HepG2 (cell line): Measurements from ENCODE around the gene SYNGR2. TPM values are rescaled to one million over a fixed set of nuclear protein-coding genes. Genes with fewer than 3 reads are reported as not detected.

Source experiments
- ATAC-seq: fragments of 200-7000 bp; cut with Tn5 transposase; 3 replicates; pipeline ENCODE4 v1.9.1; 2020; ENCODE audit warnings: mild to moderate bottlenecking, moderate library complexity
- BruUV-seq: library from RNA; stranded (reverse); fragments of 400-500 nt; replicated peaks from 2 replicates; lab custom pipeline; 2021; lab: Mats Ljungman, UMichigan
- CTCF ChIA-PET: fragments of 300-600 bp; formaldehyde crosslinking; extraction: SDS; loops from one replicate; lab custom pipeline; 2021; ENCODE audit warnings: low total read pairs, inconsistent platforms, low intra/inter-chr PET ratio; lab: Yijun Ruan, JAX
- POLR2A ChIA-PET: fragments of 350-600 bp; sonication (Branson Sonifier 250); formaldehyde crosslinking; loops from one replicate; lab custom pipeline; 2020; ENCODE audit warnings: antibody characterized with exemption, inconsistent platforms; lab: Yijun Ruan, JAX
- DNase-seq: peaks from one replicate; pipeline ENCODE4 v3.0.0-alpha.2; 2015; ENCODE audit warnings: low spot score
- FAIRE-seq: peaks from 3 replicates; lab custom pipeline; 2011; peaks lifted over from hg19 to GRCh38; lab: Jason Lieb, UNC
- H2AFZ ChIP-seq: one replicate; pipeline ENCODE4 v1.6.1; 2011; ENCODE audit warnings: low read length, inconsistent platforms
- H3K27ac ChIP-seq: fragments of 300-600 bp; 3 replicates; pipeline ENCODE4 v1.8.0; 2011; ENCODE audit warnings: mixed run types, mild to moderate bottlenecking, mixed read lengths, low read length, inconsistent platforms; ENCODE audit not compliant: insufficient read depth; ENCODE audit errors: extremely low read length
- H3K27me3 ChIP-seq, 2 experiments: fragments of 200-600 bp in 1 of 2; 2 replicates in 1 of 2; 3 replicates in 1 of 2; pipeline versions ENCODE4 v1.6.0 to v1.8.0; 2011; ENCODE audit warnings: low read length in 2 of 2, mild to moderate bottlenecking in 2 of 2, moderate library complexity in 2 of 2, inconsistent platforms in 1 of 2; ENCODE audit not compliant: insufficient read depth in 2 of 2, control insufficient read depth in 1 of 2
- H3K36me3 ChIP-seq, 2 experiments: fragments of 200-600 bp in 1 of 2; replicated peaks in 1 of 2; 2 replicates in 1 of 2; 3 replicates in 1 of 2; pipeline versions ENCODE4 v1.5.1 to v1.8.0; 2011; ENCODE audit warnings: low read length in 2 of 2, inconsistent platforms in 1 of 2; ENCODE audit not compliant: insufficient read depth in 2 of 2, control insufficient read depth in 1 of 2
- H3K4me1 ChIP-seq: 2 replicates; pipeline ENCODE4 v1.5.1; 2012; ENCODE audit warnings: low read length, inconsistent platforms; ENCODE audit not compliant: insufficient read depth
- H3K4me2 ChIP-seq: 2 replicates; pipeline ENCODE4 v1.6.0; 2011; ENCODE audit warnings: low read depth, low read length, inconsistent platforms
- H3K4me3 ChIP-seq, 3 experiments: fragments of 200-600 bp in 1 of 3; sonication (generic), shearing (Covaris generic) in 1 of 3; replicated peaks in 1 of 3; 2 replicates each; pipeline ENCODE4 v1.5.1; 2011 to 2016; ENCODE audit warnings: low read length in 3 of 3, inconsistent platforms in 2 of 3, low read depth in 2 of 3, mild to moderate bottlenecking in 2 of 3, control low read depth in 1 of 3, mixed read lengths in 1 of 3; ENCODE audit not compliant: insufficient read depth in 1 of 3
- H3K79me2 ChIP-seq: one replicate; pipeline ENCODE4 v1.6.1; 2011; ENCODE audit warnings: low read length, inconsistent platforms; ENCODE audit not compliant: insufficient read depth
- H3K9ac ChIP-seq: 2 replicates; pipeline ENCODE4 v1.6.0; 2011; ENCODE audit warnings: mild to moderate bottlenecking, low read depth, low read length, inconsistent platforms; ENCODE audit not compliant: insufficient read depth
- H3K9me3 ChIP-seq: 2 replicates; pipeline ENCODE4 v1.5.1; 2012; ENCODE audit warnings: mild to moderate bottlenecking, low read length
- H4K20me1 ChIP-seq: 2 replicates; pipeline ENCODE4 v1.6.0; 2011; ENCODE audit warnings: inconsistent platforms, mild to moderate bottlenecking, low read length, moderate library complexity; ENCODE audit not compliant: insufficient read depth
- CBX1 ChIP-seq: IDR thresholded peaks from one replicate; pipeline ENCODE4 v1.6.1; 2016; ENCODE audit warnings: antibody characterized with exemption, low read depth
- CENPX ChIP-seq: sonication (generic); formaldehyde crosslinking; IDR thresholded peaks from 2 replicates; pipeline ENCODE4 v1.9.0; 2021; ENCODE audit warnings: mild to moderate bottlenecking, missing genetic modification reagents, moderate library complexity
- ELF4 ChIP-seq: sonication (generic); formaldehyde crosslinking; IDR thresholded peaks from 2 replicates; pipeline ENCODE4 v1.5.0; 2020; ENCODE audit warnings: missing genetic modification reagents, mild to moderate bottlenecking, moderate library complexity, borderline replicate concordance
- HCFC1 ChIP-seq: fragments of 150-350 bp; IDR thresholded peaks from 2 replicates; pipeline ENCODE4 v1.6.1; 2014; ENCODE audit warnings: low read depth, low read length
- ISL2 ChIP-seq: sonication (generic); formaldehyde crosslinking; IDR thresholded peaks from 2 replicates; pipeline ENCODE4 v1.5.0; 2020; ENCODE audit warnings: missing genetic modification reagents
- MAFG ChIP-seq: sonication (generic); formaldehyde crosslinking; IDR thresholded peaks from 2 replicates; pipeline ENCODE4 v1.5.1; 2020; ENCODE audit warnings: mild to moderate bottlenecking, missing genetic modification reagents
- NR2F1 ChIP-seq, 2 experiments: fragments of 450-650 bp in 1 of 2; formaldehyde crosslinking in 1 of 2; IDR thresholded peaks; 2 replicates each; pipeline versions ENCODE4 v1.5.0 to v1.6.1; 2016 to 2020; ENCODE audit warnings: mild to moderate bottlenecking in 1 of 2, missing compliant biosample characterization in 1 of 2, missing genetic modification reagents in 1 of 2, moderate library complexity in 1 of 2
- PHF21A ChIP-seq: sonication (generic); formaldehyde crosslinking; IDR thresholded peaks from 2 replicates; pipeline ENCODE4 v1.5.0; 2020; ENCODE audit warnings: mild to moderate bottlenecking, missing genetic modification reagents
- RNF2 ChIP-seq: fragments of 450-650 bp; conservative IDR thresholded peaks from 2 replicates; pipeline ENCODE4 v1.6.1; 2016; ENCODE audit warnings: low read depth
- SRSF4 ChIP-seq: fragments of 200-400 bp; formaldehyde crosslinking; IDR thresholded peaks from one replicate; pipeline ENCODE4 v1.6.1; 2018; ENCODE audit warnings: mild to moderate bottlenecking, low read depth, low read length, moderate library complexity; ENCODE audit not compliant: poor library complexity, severe bottlenecking
- TBP ChIP-seq: sonication (generic); formaldehyde crosslinking; IDR thresholded peaks from 2 replicates; pipeline ENCODE4 v1.5.0; 2020; ENCODE audit warnings: missing genetic modification reagents
- U2AF1 ChIP-seq: fragments of 200-400 bp; formaldehyde crosslinking; optimal IDR thresholded peaks from 2 replicates; pipeline ENCODE3; 2017; ENCODE audit warnings: mild to moderate bottlenecking, low read depth, low read length
- YY1 ChIP-seq: IDR thresholded peaks from 2 replicates; pipeline ENCODE4 v1.6.1; 2011; ENCODE audit warnings: low read length, low read depth, moderate library complexity, mild to moderate bottlenecking; ENCODE audit not compliant: insufficient read depth, insufficient replicate concordance
- ZMYM4 ChIP-seq: sonication (generic); formaldehyde crosslinking; IDR thresholded peaks from 2 replicates; pipeline ENCODE4 v1.8.1; 2023; ENCODE audit warnings: mild to moderate bottlenecking, missing genetic modification reagents
- ZNF337 ChIP-seq: sonication (generic); formaldehyde crosslinking; IDR thresholded peaks from 2 replicates; pipeline ENCODE4 v1.5.1; 2020; ENCODE audit warnings: missing genetic modification reagents, low read depth, mild to moderate bottlenecking, borderline replicate concordance
- ZNF383 ChIP-seq: sonication (generic); formaldehyde crosslinking; IDR thresholded peaks from 2 replicates; pipeline ENCODE4 v1.4.0; 2020; ENCODE audit warnings: missing genetic modification reagents, mild to moderate bottlenecking, borderline replicate concordance
- ZNF501 ChIP-seq: sonication (generic); formaldehyde crosslinking; IDR thresholded peaks from 2 replicates; pipeline ENCODE4 v1.5.1; 2020; ENCODE audit warnings: mild to moderate bottlenecking, moderate library complexity, missing genetic modification reagents
- WGBS: methylation state at CpG from one replicate; pipeline ENCODE4 v1.1.6; 2017; ENCODE audit warnings: low lambda C conversion rate; 5-methylcytosine and 5-hydroxymethylcytosine counted together
- in situ Hi-C: cut with HindIII; loops from 2 replicates; pipeline ENCODE4 v1.10.0; 2017; ENCODE audit warnings: low pct_unique_long_range_greater_than_20kb; ENCODE audit not compliant: extremely low pct_ligation_motif_present
- intact Hi-C: fragments of 100-400 bp; cut with micrococcal nuclease; formaldehyde crosslinking; loops from one replicate; pipeline ENCODE4 v1.10.0; 2022; ENCODE audit not compliant: unreplicated experiment
- polyA plus RNA-seq, 8 experiments: library from polyadenylated mRNA; depleted of rRNA in 3 of 8; stranded (reverse) in 7 of 8; unstranded in 1 of 8; fragments of >200 nt; fragmentation: Illumina TruSeq in 4 of 8; extraction: Trizol in 4 of 8; gene quantifications; 2 replicates each; pipeline versions ENCODE4 v1.2.1 to v1.2.3, GENCODE V29; 2011 to 2016; ENCODE audit warnings: low read depth in 4 of 8, missing spikeins in 1 of 8, mixed read lengths in 1 of 8; ENCODE audit not compliant: insufficient read depth in 1 of 8
- total RNA-seq, 5 experiments: library from RNA; depleted of rRNA; stranded (reverse); fragments of >200 nt; fragmentation: Illumina TruSeq; extraction: Trizol; gene quantifications; 2 replicates each; pipeline ENCODE4 v1.2.3, GENCODE V29; 2016; ENCODE audit warnings: low read depth in 1 of 5
- TF ChIP-seq, protein P1 (sequence below): IDR thresholded peaks from 2 replicates; pipeline ENCODE4 v1.6.1; 2018; ENCODE audit warnings: missing genetic modification reagents
- TF ChIP-seq, protein P2 (sequence below): sonication (generic); formaldehyde crosslinking; IDR thresholded peaks from 2 replicates; pipeline ENCODE4 v1.4.0; 2020; ENCODE audit warnings: missing genetic modification reagents

The SYNGR2 gene
- total and polyA plus RNA-seq, 2 of the 13 experiments (the other 11 are each of a cell fraction or from before 2014, with no cell fraction given): 46.7 to 170 TPM

DNA sequence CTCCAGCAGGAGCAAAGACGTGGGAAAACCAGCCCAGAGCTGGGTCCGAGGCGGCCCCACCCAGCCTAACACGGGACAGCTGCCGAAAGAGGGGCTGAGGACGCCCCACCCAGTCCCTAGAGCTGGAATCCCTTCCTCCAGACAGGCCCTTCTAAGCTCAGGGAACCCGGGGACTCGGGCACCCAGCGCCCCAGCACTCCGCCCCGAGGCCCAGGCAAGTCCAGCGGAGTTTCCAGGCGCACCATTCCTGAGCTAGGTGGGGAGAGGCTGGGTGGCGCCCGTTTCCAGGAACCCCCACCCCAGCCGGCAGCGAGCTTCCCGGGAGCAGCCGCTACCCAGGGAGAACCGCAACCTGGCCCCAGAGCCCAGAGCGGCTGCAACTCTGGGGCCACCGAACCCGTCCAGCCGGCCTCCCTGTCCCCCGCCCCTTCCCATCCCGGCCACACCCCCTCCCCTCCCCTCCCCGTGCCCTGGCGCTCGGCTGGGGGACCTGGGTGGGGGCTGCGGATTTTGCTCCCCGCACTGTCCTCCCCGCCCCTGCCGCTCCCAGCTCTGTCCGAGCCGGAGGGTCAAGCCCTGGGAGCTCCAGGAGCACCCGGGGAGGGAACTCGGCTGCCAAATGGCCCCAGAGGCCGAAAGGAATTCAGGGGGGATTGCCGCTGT, 40.4 kb upstream of the SYNGR2 start (continued):
- TF ChIP-seq U2AF1 (no peak), ZNF501 (0 out of 2 replicates have a peak, but pooled peaks have one; percentile 1), CBX1 (no peak), MAFG (CRISPR knock-in tag) (0 out of 2 replicates have a peak, but pooled peaks have one; percentile 27), NR2F1 (CRISPR knock-in tag; IDR thresholded peaks at IDR 0.05) (no peak)
- TF ChIP-seq, protein P1, sequence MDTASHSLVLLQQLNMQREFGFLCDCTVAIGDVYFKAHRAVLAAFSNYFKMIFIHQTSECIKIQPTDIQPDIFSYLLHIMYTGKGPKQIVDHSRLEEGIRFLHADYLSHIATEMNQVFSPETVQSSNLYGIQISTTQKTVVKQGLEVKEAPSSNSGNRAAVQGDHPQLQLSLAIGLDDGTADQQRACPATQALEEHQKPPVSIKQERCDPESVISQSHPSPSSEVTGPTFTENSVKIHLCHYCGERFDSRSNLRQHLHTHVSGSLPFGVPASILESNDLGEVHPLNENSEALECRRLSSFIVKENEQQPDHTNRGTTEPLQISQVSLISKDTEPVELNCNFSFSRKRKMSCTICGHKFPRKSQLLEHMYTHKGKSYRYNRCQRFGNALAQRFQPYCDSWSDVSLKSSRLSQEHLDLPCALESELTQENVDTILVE (CRISPR knock-in tag): no peak

DNA sequence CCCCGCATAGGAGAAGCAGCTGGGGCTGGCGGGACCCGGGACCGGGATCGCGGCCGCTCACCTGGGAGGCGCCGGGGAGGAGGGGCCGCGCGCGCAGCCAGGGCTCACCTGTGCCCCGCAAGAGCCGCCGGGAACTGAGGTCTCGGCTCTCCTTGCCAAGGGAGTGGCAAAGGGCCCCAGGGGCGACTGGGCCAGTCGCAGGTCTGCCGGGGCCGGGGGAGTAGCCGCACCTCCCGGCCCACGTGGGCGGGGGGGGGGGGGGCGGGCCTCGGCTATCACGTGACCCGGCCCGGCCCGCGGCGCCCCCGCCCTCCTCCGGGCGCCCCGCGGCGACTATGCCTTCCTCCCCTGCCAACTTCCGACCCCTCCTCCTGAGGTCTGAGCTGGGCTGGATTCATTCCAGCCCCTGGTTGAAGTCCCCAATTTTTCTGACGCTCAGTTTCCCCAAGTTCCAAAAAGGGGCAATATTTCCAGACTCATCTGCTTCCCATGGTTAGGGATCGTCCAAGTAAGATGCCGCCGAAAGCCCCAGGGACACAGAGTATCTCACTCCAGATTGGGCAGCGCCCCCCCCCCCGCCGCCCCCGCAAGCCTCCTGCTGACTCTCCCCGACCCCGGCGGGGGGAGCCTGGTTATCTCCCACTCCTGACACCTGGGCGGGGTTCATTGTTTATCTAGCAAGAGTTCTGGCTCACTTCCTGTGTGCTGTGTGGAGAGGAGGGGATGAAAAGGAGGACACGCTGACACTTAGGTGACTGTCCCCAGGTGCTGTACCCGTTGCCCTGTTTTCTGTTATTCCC, 39.6 kb upstream of the SYNGR2 start, which contains the start of gene TMC6:
TSS of gene TMC6 (minus strand) at position 205 of the 800 bp plus-strand sequence. CDS start 1,923 bp downstream, outside the sequence.
- Histone ChIP-seq H3K27ac (peak within 1 kb of the TSS; percentile 91), H3K79me2 (peaks cover 18% of the 10 kb centered on the region), H3K9ac (peak within 1 kb of the TSS; percentile 90), H4K20me1 (peaks cover 3% of the 10 kb centered on the region; the same call in 1 of the 2 replicates), H3K4me3 (peak within 1 kb of the TSS; percentile 67 to 95 (median 86)), H3K27me3 (no peaks in the 10 kb centered on the region), H3K9me3 (no peaks in the 10 kb centered on the region), H3K4me2 (peak within 1 kb of the TSS; percentile 90), H2AFZ (no peak within 1 kb of the TSS), H3K36me3 (peaks cover 17 to 23% of the 10 kb centered on the region in 2 experiments; a peak in 4 of 5 replicates), H3K4me1 (peaks cover 55% of the 10 kb centered on the region)
- ChIA-PET CTCF (no interaction called here), POLR2A (interaction anchor here (0.7 to 4.4 kb wide), 11 partner anchors 9 to 1973 kb away, joined by 3 to 57 read pairs (median 8); partner anchors contain the start of genes AFMID and TK1)
- peak; percentile 58 for ATAC-seq
- peak; percentile 74 for FAIRE-seq
- BruUV-seq: no TSS peak
- peak; percentile 87 for DNase-seq
- in situ Hi-C loops (no loop called here), intact Hi-C loops (loop anchor here (5.0 kb wide), 1 partner anchor 39 kb away; the partner anchor contains the start of gene SYNGR2)
- 0% methylated on average over 6 of the region's 54 CpGs for WGBS
- TF ChIP-seq ZMYM4 (CRISPR knock-in tag): no peak; the same call in none of the 2 replicates
- TF ChIP-seq ISL2 (CRISPR knock-in tag): no peak
- TF ChIP-seq CENPX (CRISPR knock-in tag): no peak
- TF ChIP-seq RNF2: no peak
- TF ChIP-seq SRSF4: no peak
- TF ChIP-seq ZNF337: no peak
- peak; percentile 13 for TF ChIP-seq YY1
- TF ChIP-seq, protein P2, sequence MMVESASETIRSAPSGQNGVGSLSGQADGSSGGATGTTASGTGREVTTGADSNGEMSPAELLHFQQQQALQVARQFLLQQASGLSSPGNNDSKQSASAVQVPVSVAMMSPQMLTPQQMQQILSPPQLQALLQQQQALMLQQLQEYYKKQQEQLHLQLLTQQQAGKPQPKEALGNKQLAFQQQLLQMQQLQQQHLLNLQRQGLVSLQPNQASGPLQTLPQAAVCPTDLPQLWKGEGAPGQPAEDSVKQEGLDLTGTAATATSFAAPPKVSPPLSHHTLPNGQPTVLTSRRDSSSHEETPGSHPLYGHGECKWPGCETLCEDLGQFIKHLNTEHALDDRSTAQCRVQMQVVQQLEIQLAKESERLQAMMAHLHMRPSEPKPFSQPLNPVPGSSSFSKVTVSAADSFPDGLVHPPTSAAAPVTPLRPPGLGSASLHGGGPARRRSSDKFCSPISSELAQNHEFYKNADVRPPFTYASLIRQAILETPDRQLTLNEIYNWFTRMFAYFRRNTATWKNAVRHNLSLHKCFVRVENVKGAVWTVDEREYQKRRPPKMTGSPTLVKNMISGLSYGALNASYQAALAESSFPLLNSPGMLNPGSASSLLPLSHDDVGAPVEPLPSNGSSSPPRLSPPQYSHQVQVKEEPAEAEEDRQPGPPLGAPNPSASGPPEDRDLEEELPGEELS (CRISPR knock-in tag): peak; percentile 65; the same call in 1 of the 2 replicates
- TF ChIP-seq HCFC1: no peak
- no peak for TF ChIP-seq ELF4 (CRISPR knock-in tag)
- TF ChIP-seq ZNF383 (CRISPR knock-in tag): no peak
- no peak; the same call in 1 of the 2 replicates for TF ChIP-seq PHF21A
- TF ChIP-seq TBP: no peak
